K562 (cell line): Measurements from ENCODE around the gene MAPKAPK3. TPM values are rescaled to one million over a fixed set of nuclear protein-coding genes. Genes with fewer than 3 reads are reported as not detected.

Source experiments
- ATAC-seq: fragments of 200-7000 bp; cut with Tn5 transposase; 3 replicates; pipeline ENCODE4 v1.9.1; 2020; ENCODE audit warnings: moderate library complexity
- BruUV-seq: library from RNA; stranded (reverse); fragments of 400-500 nt; replicated peaks from 2 replicates; lab custom pipeline; 2021; lab: Mats Ljungman, UMichigan
- CTCF ChIA-PET: fragments of 300-600 bp; formaldehyde crosslinking; extraction: SDS; loops from one replicate; lab custom pipeline; 2021; ENCODE audit warnings: low intra/inter-chr PET ratio; lab: Yijun Ruan, JAX
- POLR2A ChIA-PET: fragments of 300-600, 350-650 bp; sonication (Branson Sonifier 250); formaldehyde crosslinking; extraction: SDS; loops from one replicate; lab custom pipeline; 2021; ENCODE audit warnings: antibody characterized with exemption, inconsistent platforms; lab: Yijun Ruan, JAX
- DNase-seq, 4 experiments: peaks; one replicate each; pipeline versions ENCODE4 v3.0.0 to v3.0.0-alpha.2; 2011 to 2018; ENCODE audit warnings: low spot score in 3 of 4, mixed read lengths in 3 of 4; ENCODE audit errors: extremely low read depth in 1 of 4
- FAIRE-seq: peaks from 2 replicates; lab custom pipeline; 2011; peaks lifted over from hg19 to GRCh38; lab: Jason Lieb, UNC
- H2AFZ ChIP-seq: 2 replicates; pipeline ENCODE4 v1.6.0; 2011; ENCODE audit warnings: low read depth, low read length, control low read depth, inconsistent platforms
- H3K27ac ChIP-seq: fragments of 200-600 bp; 3 replicates; pipeline ENCODE4 v1.8.0; 2011; ENCODE audit warnings: low read depth, mild to moderate bottlenecking, control low read depth, inconsistent platforms, low read length, moderate library complexity, mixed read lengths; ENCODE audit errors: extremely low read depth
- H3K27me3 ChIP-seq, 2 experiments: fragments of 300-600 bp in 1 of 2; 2 replicates in 1 of 2; 3 replicates in 1 of 2; pipeline versions ENCODE4 v1.6.0 to v1.8.0; 2011; ENCODE audit warnings: inconsistent platforms in 2 of 2, low read length in 2 of 2, mild to moderate bottlenecking in 1 of 2, mixed read lengths in 1 of 2, moderate library complexity in 1 of 2; ENCODE audit not compliant: control insufficient read depth in 2 of 2, insufficient read depth in 2 of 2
- H3K36me3 ChIP-seq: fragments of 300-600 bp; 3 replicates; pipeline ENCODE4 v1.8.0; 2011; ENCODE audit warnings: mild to moderate bottlenecking, low read length, inconsistent platforms; ENCODE audit not compliant: control insufficient read depth, insufficient read depth
- H3K4me1 ChIP-seq, 2 experiments: fragments of 200-600 bp in 1 of 2; replicated peaks in 1 of 2; 2 replicates in 1 of 2; 3 replicates in 1 of 2; pipeline versions ENCODE4 v1.5.1 to v1.8.0; 2011; ENCODE audit warnings: inconsistent platforms in 2 of 2, low read length in 2 of 2, mild to moderate bottlenecking in 1 of 2, mixed read lengths in 1 of 2, moderate library complexity in 1 of 2; ENCODE audit not compliant: control insufficient read depth in 2 of 2, insufficient read depth in 2 of 2
- H3K4me2 ChIP-seq: 2 replicates; pipeline ENCODE4 v1.6.1; 2011; ENCODE audit warnings: low read length, control low read depth, inconsistent platforms, mixed read lengths; ENCODE audit not compliant: insufficient read depth
- H3K4me3 ChIP-seq: fragments of 200-600 bp; sonication (generic), shearing (Covaris generic); 2 replicates; pipeline ENCODE4 v1.5.1; 2016; ENCODE audit warnings: control low read depth, inconsistent platforms
- H3K79me2 ChIP-seq: fragments of 200-600 bp; 3 replicates; pipeline ENCODE4 v1.8.0; 2011; ENCODE audit warnings: low read length, inconsistent platforms; ENCODE audit not compliant: control insufficient read depth, insufficient read depth
- H3K9ac ChIP-seq, 2 experiments: 2 replicates each; pipeline versions ENCODE4 v1.6.0 to v1.6.1; 2011; ENCODE audit warnings: low read depth in 2 of 2, low read length in 2 of 2, control low read depth in 1 of 2, inconsistent platforms in 1 of 2, mild to moderate bottlenecking in 1 of 2, mixed read lengths in 1 of 2; ENCODE audit not compliant: insufficient read depth in 1 of 2
- H3K9me1 ChIP-seq: one replicate; pipeline ENCODE4 v1.6.0; 2011; ENCODE audit warnings: inconsistent platforms, mild to moderate bottlenecking, low read length, moderate library complexity; ENCODE audit not compliant: control insufficient read depth, insufficient read depth
- H3K9me3 ChIP-seq: replicated peaks from 2 replicates; pipeline ENCODE4 v1.5.1; 2011; ENCODE audit warnings: low read depth, low read length, inconsistent platforms; ENCODE audit not compliant: control insufficient read depth, insufficient read depth
- H4K20me1 ChIP-seq: replicated peaks from 2 replicates; pipeline ENCODE4 v1.6.1; 2011; ENCODE audit warnings: low read length, inconsistent platforms, mixed read lengths; ENCODE audit not compliant: control insufficient read depth, insufficient read depth
- CEBPG ChIP-seq, 3 experiments: fragments of 200-800 bp in 1 of 3; sonication (Bioruptor generic) in 1 of 3; sonication (generic) in 1 of 3; formaldehyde crosslinking in 1 of 3; IDR thresholded peaks in 2 of 3; conservative IDR thresholded peaks in 1 of 3; 2 replicates each; pipeline versions ENCODE4 v1.6.1 to v1.8.0; 2016 to 2022; ENCODE audit warnings: missing compliant biosample characterization in 2 of 3, missing genetic modification characterization in 2 of 3, mild to moderate bottlenecking in 1 of 3, missing genetic modification reagents in 1 of 3
- DEAF1 ChIP-seq: fragments of 450-650 bp; formaldehyde crosslinking; IDR thresholded peaks from 2 replicates; pipeline ENCODE4 v1.4.0; 2020; ENCODE audit warnings: mild to moderate bottlenecking, moderate library complexity
- IRF9 ChIP-seq: fragments of 450-650 bp; IDR thresholded peaks from 2 replicates; pipeline ENCODE4 v1.6.1; 2016; ENCODE audit warnings: missing biosample characterization, missing genetic modification characterization
- MAFF ChIP-seq: IDR thresholded peaks from 2 replicates; pipeline ENCODE4 v1.6.1; 2012; ENCODE audit warnings: low read length, improper control_type of control experiment
- ZNF175 ChIP-seq: fragments of 200-800 bp; sonication (Bioruptor generic); IDR thresholded peaks from 2 replicates; pipeline ENCODE4 v1.6.1; 2016; ENCODE audit warnings: low read depth, mild to moderate bottlenecking, missing genetic modification characterization, missing compliant biosample characterization
- ZNF79 ChIP-seq: fragments of 250-450 bp; sonication (Bioruptor Pico); IDR thresholded peaks from 2 replicates; pipeline ENCODE4 v1.4.0; 2020; ENCODE audit warnings: low read depth, mild to moderate bottlenecking, moderate library complexity
- WGBS: fragments of 100-300 bp; shearing (Covaris generic); methylation state at CpG from one replicate; pipeline ENCODE4 v1.1.6; 2016; ENCODE audit warnings: low coverage, mixed read lengths; ENCODE audit not compliant: insufficient coverage; ENCODE audit errors: missing lambda C conversion rate; 5-methylcytosine and 5-hydroxymethylcytosine counted together
- in situ Hi-C: fragments of 300-500 bp; cut with MboI; formaldehyde crosslinking; loops from 4 replicates; pipeline ENCODE4 v1.15.0; 2018; ENCODE audit warnings: inconsistent platforms, mixed read lengths
- intact Hi-C: fragments of 100-400 bp; cut with micrococcal nuclease; formaldehyde crosslinking; loops from 2 replicates; pipeline ENCODE4 v1.14.2; 2022
- polyA plus RNA-seq, 8 experiments: library from polyadenylated mRNA; depleted of rRNA in 4 of 8; stranded (reverse) in 5 of 8; unstranded in 3 of 8; fragments of >200 nt; fragmentation: Nextera tagmentation in 2 of 8; fragmentation: Illumina TruSeq in 1 of 8; extraction: Ambion mirVana in 2 of 8; extraction: Trizol in 1 of 8; gene quantifications; 2 replicates each; pipeline versions ENCODE4 v1.2.1 to v1.2.3, GENCODE V29; 2011 to 2014; ENCODE audit warnings: inconsistent platforms in 1 of 8, missing spikeins in 1 of 8
- total RNA-seq, 7 experiments: library from RNA; depleted of rRNA in 6 of 7; stranded (reverse); fragments of >200 nt in 6 of 7; fragmentation: Illumina TruSeq in 2 of 7; extraction: Trizol in 2 of 7; gene quantifications; 2 replicates each; pipeline versions ENCODE4 v1.2.1 to v1.2.3, GENCODE V29; 2011 to 2021; ENCODE audit warnings: low replicate concordance in 1 of 7

Gene MAPKAPK3
- total and polyA plus RNA-seq, 9 of the 15 experiments (the other 6 are each of a cell fraction or from before 2014, with no cell fraction given) = 8.0 to 56.4 (median 41.2) TPM

GRCh38 chr3:50583897-50584296 is 33.1 kb upstream of the MAPKAPK3 start:
- DNase-seq (no peak), ATAC-seq (no peak), FAIRE-seq (no peak)
- Histone ChIP-seq H3K27me3 (no peaks in the 10 kb centered on the region), H3K9me1 (no peaks in the 10 kb centered on the region), H3K9ac (peak overlapping the region in 1 of 2 experiments; percentile 64; a peak in 2 of 4 replicates), H4K20me1 (no peaks in the 10 kb centered on the region), H3K4me1 (peaks cover 17 to 22% of the 10 kb centered on the region in 2 experiments), H3K79me2 (no peaks in the 10 kb centered on the region), H3K36me3 (peaks cover 44% of the 10 kb centered on the region; the same call in 2 of the 3 replicates), H3K4me3 (no peak overlapping the region), H3K4me2 (no peak overlapping the region), H3K9me3 (no peaks in the 10 kb centered on the region), H3K27ac (no peak overlapping the region), H2AFZ (no peak overlapping the region)
- intact Hi-C loops = no loop called here
- BruUV-seq = no TSS peak
- WGBS = 96% methylated on average over 4 of the region's 6 CpGs
- CTCF ChIA-PET = no interaction called here
- in situ Hi-C loops = no loop called here
- TF ChIP-seq IRF9 (tag) (no peak), ZNF175 (CRISPR knock-in tag) (no peak)
- TF ChIP-seq, all 486 proteins: peak for 0
- POLR2A ChIA-PET = interaction anchor here (0.8 to 1.3 kb wide), 4 partner anchors 14 to 27 kb away, joined by 3 to 4 read pairs (median 4); partner anchors contain the start of gene HEMK1

- no peak overlapping the region for H3K27ac ChIP-seq
- no peak for FAIRE-seq
- 74% methylated on average over 2 of the region's 2 CpGs for WGBS
These were observed 32.6 kb upstream of the MAPKAPK3 start for GRCh38 chr3:50584391-50584790.

More at GRCh38 chr3:50584391-50584790, 32.6 kb upstream of the MAPKAPK3 start:
- intact Hi-C loops = no loop called here
- POLR2A ChIA-PET = interaction anchor here (0.9 kb wide), 1 partner anchor 20 kb away, joined by 4 read pairs; no protein-coding TSS in a partner anchor
- TF ChIP-seq MAFF (no peak), CEBPG (CRISPR knock-in tag; IDR thresholded peaks at IDR 0.05) (no peak), CEBPG (tag; conservative IDR thresholded peaks at IDR 0.05 in 1 of 2, IDR thresholded peaks at IDR 0.05 in 1 of 2) (0 out of 4 replicates have a peak, but pooled peaks of 1 of the 2 experiments have one; percentile 39), DEAF1 (CRISPR knock-in tag) (no peak), ZNF79 (CRISPR knock-in tag) (no peak)
- TF ChIP-seq, all 486 proteins: peak for 1
- Histone ChIP-seq H3K79me2 (no peaks in the 10 kb centered on the region), H3K9me1 (no peaks in the 10 kb centered on the region), H3K4me3 (no peak overlapping the region), H3K27me3 (no peaks in the 10 kb centered on the region), H3K9ac (no peak overlapping the region), H3K36me3 (peaks cover 41% of the 10 kb centered on the region; the same call in 2 of the 3 replicates), H2AFZ (no peak overlapping the region), H3K4me1 (peaks cover 22 to 24% of the 10 kb centered on the region in 2 experiments), H3K9me3 (no peaks in the 10 kb centered on the region), H4K20me1 (no peaks in the 10 kb centered on the region), H3K4me2 (no peak overlapping the region)
- no peak for ATAC-seq
- TSS peak; percentile 30 for BruUV-seq
- DNase-seq = no peak
- in situ Hi-C loops = no loop called here
- CTCF ChIA-PET = no interaction called here
